ENCODE results near the gene TRDMT1.
"Not testable (repeated sequence)": the region's sequence is repeated elsewhere in the genome, so short reads cannot be mapped to it uniquely, and the experiment has no call there.

TRDMT1 gene

DNA sequence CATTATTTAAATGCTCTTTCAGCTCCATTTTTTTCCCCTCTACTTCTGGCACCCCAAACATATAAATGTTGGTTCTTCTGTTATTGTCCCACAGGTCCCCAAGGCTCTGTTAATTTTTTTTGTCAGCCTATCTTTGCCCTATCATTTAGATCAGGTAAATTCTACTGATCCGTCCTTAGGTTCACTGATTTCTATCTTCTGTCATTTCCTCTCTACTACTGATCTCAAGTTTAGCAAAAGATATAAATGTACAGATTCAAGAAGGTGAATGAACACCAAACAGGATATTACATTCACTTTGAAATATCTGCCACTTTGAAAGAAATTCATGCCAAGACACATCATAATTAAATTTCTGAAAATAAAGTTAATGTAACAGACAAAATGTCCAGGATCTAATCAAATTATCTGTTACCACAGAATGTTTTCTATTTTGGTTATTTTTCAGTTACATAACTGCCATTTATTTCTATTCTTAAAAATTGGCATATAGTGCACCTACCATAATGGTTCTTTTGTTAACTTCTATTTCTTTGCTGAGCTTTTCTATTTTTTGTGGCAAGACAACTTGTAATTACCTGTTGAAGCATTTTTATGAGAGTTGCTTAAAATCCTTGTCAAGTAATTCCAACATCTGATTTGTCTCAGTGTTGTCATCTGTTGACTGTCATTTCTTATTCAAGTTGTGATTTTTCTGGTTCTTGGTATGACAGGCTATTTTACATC, 59.8 kb downstream of the TRDMT1 start:
- DNase-seq (ENCODE audit: extremely low read depth in 1 of 2, low read depth in 1 of 2), result no peak

DNA sequence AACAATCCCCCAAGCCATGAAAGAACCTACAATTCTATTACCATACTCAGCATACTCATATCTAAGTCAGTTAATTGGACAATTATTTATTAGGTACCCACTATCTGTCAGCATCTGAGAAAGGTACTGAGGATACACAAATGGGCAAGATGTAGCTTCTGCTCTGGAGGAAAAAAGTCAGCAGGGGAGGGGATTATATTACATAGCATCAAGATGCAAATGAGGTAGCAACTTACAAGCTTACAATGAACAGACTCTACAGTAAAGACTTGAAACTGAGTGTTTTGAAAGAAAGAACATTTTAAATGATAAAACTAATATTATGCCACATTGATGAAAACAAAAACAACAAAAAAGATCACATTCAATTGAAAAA, 61.1 kb downstream of the TRDMT1 start:
- no peak for DNase-seq (ENCODE audit: extremely low read depth in 1 of 2, low read depth in 1 of 2)

DNA sequence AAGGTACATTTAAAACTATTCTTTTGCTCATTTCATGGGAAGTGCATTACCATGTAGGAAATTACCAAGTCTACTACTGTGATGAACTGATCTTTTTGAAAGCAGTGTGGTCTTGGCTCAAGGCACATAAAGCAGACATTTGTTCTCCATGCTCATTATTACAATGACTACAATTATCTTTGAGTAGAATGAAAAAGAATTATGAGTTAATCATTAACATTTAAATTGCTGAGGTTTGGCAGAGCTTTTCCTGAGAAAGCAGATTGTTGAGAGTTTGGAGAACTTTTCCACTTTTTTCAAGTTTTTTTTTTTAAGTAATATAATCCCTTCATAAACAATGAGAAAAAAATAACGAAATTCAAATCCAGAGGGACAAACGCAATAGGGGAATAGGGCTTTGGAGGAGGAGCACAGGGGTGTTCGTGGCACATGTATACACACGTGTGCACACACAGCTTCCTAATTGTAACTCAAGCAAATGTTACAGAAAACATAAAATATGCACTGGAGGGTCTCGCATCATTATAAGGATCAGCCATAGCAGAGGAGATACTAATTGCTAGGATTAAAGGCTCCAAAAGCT, 62.9 kb downstream of the TRDMT1 start:
- DNase-seq (ENCODE audit: extremely low read depth in 1 of 2, low read depth in 1 of 2), result no peak

DNA sequence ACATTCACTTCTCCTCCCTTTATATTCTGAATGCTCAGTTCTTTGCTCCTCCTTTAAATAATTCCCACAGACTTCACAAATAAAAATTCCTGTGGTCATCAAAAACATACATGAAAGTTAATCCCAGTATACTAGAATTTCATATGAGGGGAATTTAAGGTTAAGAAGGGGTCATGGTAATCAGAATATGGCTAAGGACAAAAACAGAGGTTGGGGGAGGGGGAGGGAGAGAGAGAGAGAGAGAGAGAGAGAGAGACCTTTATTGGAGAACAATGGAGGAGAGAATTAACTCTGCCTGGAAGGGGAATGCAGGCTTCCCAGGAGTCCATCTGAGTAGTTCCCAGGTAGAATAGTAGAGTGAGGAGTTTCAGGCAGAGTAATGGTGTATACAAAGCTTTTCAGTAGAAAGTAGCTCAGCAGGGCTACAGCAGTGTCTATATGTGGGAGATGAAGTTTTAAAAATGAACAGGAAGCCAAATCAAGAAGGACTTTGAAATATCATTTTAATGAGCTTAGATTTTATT, 66.7 kb downstream of the TRDMT1 start:
- no peak for DNase-seq (ENCODE audit: extremely low read depth in 1 of 2, low read depth in 1 of 2)

DNA sequence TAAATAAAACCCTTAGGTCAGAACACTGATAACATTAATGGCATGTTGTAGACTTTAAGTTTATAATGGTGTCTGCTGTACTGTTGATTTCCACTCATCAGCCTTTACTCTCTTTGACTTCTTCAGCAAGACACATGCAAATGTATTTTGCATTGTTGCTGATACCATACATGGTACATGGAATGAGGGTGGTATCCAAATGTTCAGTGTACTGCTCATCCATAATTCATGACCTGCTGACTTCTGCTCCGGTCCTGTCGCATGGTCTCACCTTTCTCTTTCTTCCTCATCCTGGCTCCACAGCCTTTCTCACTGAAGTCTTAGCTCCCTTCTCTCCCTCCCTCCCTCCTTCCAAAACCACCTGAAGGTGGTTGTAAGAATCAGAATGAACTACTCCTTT, 67.2 kb downstream of the TRDMT1 start:
- DNase-seq (ENCODE audit: extremely low read depth in 1 of 2, low read depth in 1 of 2), result no peak

DNA sequence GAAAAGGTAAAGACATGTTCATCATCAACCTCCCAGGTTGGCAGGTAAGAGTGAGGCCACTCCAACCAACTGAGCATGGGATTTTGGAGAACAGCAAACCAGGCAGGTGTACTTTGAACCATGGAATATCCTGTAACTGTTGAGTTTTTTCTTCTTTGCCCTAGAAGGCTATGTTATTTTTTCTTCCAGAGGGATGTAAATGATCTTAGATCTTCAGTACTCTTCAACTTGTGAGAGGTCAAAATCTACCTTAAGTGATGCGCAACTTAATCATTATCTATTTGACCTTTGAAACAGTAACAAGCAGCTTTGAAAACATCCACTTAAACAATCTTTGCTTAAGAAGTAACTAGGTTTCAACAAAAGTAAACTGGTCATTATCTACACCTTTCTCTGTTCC, 71.7 kb downstream of the TRDMT1 start, which contains the start of gene CUBN:
Gene CUBN (minus strand): TSS at position 71 of the 400 bp plus-strand sequence. CDS start 46 bp downstream, at position 25.
- no peak for DNase-seq (ENCODE audit: extremely low read depth in 1 of 2, low read depth in 1 of 2)

DNA sequence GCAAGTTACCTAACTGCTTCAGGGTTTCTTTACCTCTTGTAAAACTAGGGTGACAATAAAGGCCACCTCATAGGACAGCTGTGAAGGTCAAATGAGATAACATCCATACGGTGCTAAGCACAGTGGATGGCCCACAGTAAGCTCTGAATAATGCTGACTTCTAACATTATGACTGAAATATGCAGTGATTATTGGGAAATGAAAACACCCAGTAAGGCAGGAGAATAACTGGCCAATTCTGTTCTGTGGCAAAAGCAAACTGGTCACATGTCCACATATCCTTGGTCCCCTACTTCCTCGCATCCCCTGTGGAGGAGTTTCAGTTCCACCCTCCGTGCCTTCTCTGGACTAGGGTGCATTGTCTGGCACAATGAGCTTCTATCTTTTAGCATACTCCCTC, 73.2 kb downstream of the TRDMT1 start:
- no peak for DNase-seq (ENCODE audit: extremely low read depth in 1 of 2, low read depth in 1 of 2)

DNA sequence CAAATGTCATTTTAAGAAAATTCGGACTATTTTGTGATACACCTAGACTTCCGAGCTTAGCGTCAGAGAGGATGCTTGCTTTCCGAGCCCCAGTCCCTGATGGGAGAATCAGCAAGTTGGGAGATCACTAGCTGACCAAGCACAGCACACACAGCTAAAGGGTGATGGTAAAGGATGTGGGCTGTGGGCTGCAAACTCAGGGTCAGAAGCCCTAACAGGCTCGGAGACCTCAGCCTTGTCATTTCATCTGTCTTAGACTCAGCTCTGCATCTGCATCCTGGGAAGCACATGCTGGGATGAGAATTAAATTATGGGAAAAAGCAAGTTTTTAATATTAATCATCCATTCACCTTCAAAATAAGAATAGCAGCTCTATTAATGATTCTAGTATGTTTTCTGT, 75.1 kb downstream of the TRDMT1 start:
- DNase-seq (ENCODE audit: extremely low read depth in 1 of 2, low read depth in 1 of 2), result no peak

DNA sequence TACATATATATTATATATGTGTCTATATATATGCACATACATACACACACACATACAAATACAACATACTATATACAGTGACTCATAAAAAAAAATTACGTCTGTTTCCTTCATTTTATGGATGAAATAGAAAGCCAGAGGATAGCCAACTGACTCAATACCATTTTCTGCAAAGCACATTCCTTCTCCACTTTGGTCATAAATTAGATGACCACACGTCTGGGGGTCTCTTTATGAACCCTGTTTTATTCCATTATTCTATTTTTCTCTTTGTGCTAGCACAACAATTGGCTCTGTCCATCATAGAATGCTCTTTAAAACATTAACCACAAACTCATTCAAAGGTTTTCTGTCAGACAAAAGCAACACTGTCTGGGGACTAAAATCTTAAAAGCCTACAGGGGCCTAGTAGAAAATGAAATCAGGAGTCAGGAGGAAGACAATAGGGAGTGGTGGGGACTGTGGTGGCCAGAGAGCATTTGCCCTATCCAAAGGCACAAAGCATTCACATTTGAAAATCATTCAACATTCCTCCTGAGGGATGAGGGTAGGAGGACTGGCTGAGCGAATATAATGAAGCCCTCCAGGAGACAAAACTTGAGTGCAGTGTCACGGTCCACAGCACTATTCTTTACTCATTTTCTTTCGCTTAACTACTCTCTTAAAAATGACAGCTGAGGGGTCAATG, 76.1 kb downstream of the TRDMT1 start:
- DNase-seq (ENCODE audit: extremely low read depth in 1 of 2, low read depth in 1 of 2), result no peak

DNA sequence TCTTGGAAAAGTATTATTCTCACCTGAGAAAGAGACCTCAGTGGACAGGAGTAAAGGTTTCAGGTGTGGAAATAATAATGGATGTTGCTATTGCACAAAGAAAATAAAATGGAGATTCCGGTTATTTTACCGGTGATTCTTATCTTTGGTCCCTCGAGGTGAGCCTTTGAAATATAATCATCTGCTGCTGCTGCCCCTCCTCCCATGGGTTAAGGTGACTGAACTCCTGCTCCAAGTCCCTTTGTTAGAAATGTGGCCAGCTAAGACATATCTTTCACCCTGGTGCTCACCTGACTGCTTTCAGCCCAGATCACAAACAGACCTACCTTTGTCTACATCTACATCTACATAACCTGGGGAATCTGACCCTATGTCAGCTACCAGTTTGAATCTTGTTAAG, 77.5 kb downstream of the TRDMT1 start:
- no peak for DNase-seq (ENCODE audit: extremely low read depth in 1 of 2, low read depth in 1 of 2)

DNA sequence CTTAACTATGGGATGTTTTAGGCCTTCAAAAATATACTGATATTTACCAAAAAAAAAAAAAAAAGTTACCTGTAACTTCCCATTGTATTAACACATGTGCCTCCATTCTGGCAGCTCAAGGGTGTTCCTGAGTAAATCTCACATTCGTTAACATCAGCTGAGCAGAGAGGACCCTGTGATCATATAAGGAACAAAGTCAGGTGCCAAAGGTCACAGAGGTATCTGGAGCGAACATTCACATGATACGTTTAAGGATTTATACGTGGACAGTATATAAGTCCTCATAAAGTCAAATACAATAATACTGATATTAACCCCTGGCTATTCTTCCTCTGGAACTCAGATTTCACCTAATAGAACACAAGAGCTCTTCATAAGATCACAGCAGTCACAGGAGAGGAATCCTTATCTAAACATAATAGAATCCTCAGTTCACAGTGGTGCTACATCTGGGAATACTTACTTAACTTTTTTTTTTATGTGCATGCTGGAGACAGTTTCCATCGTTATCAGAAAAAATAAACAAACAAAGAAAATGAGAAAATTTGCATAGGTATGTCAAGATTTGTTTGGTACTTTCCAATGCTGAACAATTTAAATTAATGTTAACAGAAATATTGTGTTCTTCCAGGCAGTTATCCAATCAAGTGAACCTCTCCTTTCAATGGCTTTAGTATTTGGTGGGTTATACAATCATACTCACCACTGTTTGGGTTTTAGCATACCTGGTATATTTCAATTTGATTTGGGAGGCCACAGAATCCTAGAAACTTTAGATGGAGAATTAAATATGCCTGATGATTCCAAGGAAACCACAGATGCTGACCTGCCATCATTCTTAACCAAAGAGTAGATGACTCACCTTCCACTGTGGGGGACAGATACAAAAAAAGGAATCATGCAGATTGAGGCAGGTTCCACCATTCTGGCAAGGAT, 78.5 kb downstream of the TRDMT1 start:
- no peak for DNase-seq (ENCODE audit: extremely low read depth in 1 of 2, low read depth in 1 of 2)

DNA sequence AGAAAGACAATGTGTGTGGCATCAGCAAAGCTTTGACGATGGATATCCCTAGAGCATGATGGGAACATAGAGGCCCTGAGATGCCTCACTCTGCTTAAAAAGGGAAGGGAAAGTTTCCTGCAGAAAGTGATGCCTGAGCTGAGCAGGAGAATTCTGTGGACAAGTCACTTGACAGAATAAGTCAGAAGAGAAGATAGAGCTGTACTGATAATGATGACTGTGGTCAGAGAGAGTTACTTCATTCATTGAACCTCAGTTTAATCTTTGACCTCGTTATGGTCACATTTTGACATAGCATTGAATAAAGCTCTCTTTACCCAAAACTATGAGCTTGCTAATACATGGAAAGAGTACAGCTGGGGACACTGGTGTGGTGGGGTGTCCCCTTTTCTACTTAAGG, 79.4 kb downstream of the TRDMT1 start:
- DNase-seq (ENCODE audit: extremely low read depth in 1 of 2, low read depth in 1 of 2), result no peak

DNA sequence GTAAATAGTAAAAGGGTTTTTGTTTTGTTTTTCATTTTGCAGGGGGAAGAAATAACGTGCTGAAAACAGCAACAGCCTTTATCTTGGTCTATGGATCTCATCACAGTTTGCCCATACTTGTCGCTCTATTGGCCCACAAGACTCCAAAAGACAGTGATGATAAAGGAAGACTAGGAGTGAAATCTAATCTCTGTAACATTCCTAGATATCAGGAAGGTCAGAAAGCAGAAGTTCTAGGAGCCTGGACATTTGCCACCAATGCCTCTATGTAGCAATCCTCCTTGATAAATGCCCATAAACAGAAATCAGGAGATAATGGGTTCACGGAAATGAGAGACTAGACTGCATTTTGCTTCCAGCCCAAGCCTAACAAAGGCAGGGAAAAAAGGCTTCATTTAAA, 80.8 kb downstream of the TRDMT1 start:
- no peak for DNase-seq (ENCODE audit: extremely low read depth in 1 of 2, low read depth in 1 of 2)

DNA sequence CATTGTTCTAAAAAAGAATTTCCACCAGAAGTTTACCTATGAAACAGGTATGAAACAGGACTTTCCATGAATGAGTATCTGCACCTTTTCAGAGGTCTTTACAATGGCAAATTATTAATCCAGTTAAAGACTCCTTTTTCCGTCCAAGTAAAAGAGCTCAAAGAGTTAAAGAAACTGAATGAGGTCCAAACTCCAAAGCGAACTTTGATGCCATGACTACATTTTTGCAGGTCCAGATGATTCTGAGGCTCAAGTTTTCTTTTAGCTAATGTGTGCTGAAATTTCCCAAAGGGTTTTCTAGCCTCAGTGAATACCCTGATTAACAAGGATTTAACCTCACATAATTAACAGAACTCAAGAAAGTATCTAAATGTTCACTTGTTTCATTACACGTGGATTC, 81.6 kb downstream of the TRDMT1 start:
- DNase-seq (ENCODE audit: extremely low read depth in 1 of 2, low read depth in 1 of 2), result no peak

DNA sequence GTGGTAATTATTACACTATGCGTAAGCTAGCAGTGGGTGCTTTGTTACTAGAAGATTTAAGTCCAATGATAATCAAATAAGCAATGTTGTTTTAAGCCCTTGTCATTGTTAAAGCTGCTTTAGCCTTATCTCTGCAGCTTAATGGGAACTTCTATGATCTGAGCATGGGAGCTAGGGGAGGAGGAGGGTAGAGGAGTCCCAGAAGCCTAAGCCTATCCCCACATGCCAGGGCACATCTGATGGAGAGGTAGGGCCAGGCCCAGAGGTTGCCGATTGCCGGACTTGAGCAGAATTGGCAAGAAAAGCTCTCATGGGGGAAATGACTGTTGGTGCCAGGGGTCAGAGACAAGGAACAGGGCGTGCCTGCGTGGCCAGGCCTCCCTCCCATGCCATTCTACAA, 85.3 kb downstream of the TRDMT1 start:
- no peak for DNase-seq (ENCODE audit: extremely low read depth in 1 of 2, low read depth in 1 of 2)

DNA sequence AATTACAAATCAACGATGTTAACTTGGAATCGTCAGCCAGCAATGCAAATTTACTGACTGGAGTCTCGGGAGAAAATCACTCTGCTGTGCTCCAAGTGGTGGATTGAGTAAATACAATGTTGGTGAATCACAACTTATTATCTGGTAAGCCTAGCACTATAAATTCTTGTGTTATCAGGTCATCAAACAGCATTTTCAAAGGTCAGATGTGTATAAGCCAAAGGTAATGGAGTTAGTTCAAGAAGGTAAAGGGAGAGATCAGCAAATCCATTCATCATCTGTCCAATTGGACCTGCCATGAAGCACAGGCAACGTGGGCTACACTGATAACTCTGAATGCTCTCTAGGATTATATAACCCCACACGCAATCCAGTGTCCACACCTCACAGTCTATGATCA, 85.8 kb downstream of the TRDMT1 start:
- no peak for DNase-seq (ENCODE audit: extremely low read depth in 1 of 2, low read depth in 1 of 2)

DNA sequence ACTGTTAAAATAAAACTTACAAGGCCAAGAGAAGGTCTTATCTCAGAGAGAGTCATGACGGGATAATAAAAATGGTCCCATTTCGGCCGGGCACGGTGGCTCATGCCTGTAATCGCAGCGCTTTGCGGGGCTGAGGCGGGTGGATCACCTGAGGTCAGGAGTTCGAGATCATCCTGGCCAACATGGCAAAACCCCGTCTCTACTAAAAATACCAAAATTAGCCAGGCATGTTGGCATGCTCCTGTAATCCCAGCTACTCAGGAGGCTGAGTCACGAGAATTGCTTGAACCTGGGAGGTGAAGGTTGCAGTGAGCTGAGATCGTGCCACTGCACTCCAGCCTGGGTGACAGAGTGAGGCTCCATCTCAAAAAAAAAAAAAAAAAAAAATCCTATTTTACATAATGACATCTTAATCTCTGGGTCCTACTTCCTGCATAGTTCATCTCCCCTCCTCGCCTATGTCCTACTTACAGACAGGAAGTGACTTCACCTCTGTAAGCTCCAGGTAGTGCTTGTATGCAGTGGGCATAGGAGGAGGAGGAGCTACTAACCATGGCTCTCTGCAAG, 86.5 kb downstream of the TRDMT1 start:
- not testable (repeated sequence) for DNase-seq (ENCODE audit: extremely low read depth in 1 of 2, low read depth in 1 of 2)

DNA sequence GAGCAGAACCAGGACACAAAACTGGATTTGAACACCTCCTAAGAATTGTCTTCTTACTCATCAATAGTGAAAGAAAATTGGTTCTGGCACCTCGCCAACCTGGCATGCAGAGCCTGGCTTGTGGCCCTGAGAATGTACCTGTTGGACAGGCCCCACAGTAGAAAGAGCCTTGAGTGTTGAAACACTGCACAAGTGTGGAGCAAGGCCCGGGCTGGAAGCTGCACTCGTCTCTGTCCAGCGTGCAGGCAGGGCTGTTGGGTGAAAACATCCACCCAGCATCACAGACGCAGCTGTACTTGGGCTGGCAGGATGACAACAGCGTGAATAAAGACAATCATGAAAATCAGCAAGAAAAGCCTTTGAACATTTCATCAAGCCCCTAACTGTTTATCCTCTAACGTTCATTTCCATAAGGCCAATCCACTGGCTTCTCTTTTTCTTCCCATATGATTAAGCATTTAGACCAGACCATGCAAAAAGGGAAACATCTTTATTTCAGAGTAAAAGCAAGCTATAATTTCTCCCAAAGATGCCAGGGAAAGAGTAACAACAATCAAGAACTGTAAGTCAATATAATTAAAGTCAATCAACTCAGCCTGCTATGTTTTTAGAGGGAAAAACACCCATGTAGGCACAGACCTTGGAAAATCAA, 87.5 kb downstream of the TRDMT1 start:
- DNase-seq (ENCODE audit: extremely low read depth in 1 of 2, low read depth in 1 of 2), result no peak

DNA sequence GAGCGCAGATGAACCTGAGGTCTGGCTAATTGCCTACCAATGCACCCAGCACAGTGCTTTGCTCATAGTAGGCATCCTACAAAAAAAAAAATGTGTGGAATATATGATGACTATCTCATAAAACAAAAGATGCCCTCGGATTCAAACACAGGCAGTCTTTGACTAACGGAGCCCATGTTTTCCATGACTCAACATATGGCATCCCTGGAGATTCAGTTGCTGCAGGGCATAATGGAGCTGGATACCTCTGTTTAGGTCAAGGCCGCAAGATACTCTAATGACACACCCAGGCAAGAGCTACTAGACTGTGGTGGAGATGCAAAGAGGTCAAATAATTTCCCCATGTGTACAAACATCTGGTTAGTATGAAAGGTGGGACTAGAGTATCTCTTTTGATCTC, 88.1 kb downstream of the TRDMT1 start:
- no peak for DNase-seq (ENCODE audit: extremely low read depth in 1 of 2, low read depth in 1 of 2)

DNA sequence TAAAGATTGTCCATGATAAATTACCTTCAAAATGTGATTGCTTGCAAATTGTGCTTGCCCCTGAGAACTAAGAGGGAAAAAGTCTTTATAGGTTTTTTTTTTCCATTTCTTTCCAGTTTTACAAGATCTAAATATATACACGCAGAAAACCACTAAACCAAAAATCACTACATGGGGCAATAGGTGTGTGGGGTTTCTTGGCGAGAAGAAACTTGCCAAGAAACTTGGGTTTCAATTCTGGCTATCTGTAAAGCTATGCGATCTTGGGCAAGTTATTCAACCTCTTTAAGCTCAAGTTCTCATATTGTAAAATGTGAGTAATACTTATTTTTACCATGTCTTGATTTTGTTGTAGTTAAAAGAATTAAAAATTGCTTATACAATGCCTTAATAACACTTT, 88.9 kb downstream of the TRDMT1 start:
- no peak for DNase-seq (ENCODE audit: extremely low read depth in 1 of 2, low read depth in 1 of 2)
